Measurements from ENCODE around the gene DIAPH3. TPM values are rescaled to one million over a fixed set of nuclear protein-coding genes. Genes with fewer than 3 reads are reported as not detected.
A peak's percentile ranks its signal among the peaks of the same experiment; 100 is the strongest.

The DIAPH3 gene
- total and polyA plus RNA-seq, 2 of the 8 experiments (the other 6 are each of a cell fraction or from before 2014, with no cell fraction given) = 8.0 to 30.8 TPM

DNA sequence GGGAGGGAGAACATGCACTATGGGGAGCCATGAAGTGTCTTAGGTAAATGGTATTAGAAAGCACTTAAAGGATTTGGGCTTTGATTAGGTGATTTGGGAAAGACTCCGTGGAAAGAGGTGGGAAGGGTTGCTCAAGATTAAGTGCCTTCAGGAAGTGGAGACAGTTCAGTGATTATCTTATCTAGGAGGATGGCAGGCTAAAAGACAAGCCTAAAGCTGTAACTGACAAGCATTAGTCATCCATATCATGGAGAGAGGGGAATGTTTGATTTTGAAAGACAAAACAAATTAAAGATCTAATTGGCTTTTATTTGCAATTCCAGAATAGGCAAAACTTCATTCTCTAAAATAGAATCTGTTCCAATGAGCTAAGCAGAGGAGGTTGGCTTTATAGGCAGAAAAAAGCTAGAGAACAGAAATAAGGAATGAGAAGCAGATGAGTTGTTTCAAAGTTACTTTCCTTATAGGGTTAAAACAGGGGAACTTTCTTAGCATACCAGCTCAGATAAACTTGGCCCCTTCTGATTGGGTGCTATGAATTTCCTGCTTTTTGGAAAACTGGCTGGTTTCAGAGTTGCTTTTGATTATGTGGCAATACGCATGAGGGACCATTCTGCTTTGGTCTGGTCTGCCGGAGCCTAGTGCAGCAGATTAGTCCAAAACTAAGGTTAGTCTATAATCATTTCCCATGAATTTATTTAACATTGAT lies 1.8 kb upstream of the DIAPH3 start:
- H2BK20ac ChIP-seq (ENCODE audit: low read length) = no peak overlapping the region
- H3K27me3 ChIP-seq (replicated peaks in 1 of 4; ENCODE audit: control insufficient read depth in 3 of 4, extremely low read depth in 1 of 4, insufficient read depth in 3 of 4, low read length in 3 of 4) = no peaks in the 10 kb centered on the region
- FAIRE-seq (no peak), DNase-seq (ENCODE audit: low read depth in 1 of 2, low spot score in 2 of 2) (no peak)
- H4K8ac ChIP-seq (ENCODE audit: extremely low read depth, insufficient read depth, low read length) = no peak overlapping the region
- peaks cover 4% of the 10 kb centered on the region; the same call in 1 of the 2 replicates for H3K23me2 ChIP-seq (ENCODE audit: low read depth, low read length)
- no peak overlapping the region for H4K91ac ChIP-seq (replicated peaks; ENCODE audit: insufficient read length, low read length)
- no peak overlapping the region for H4K5ac ChIP-seq (ENCODE audit: insufficient read length, low read depth, low read length)
- peaks cover 7 to 29% of the 10 kb centered on the region in 2 experiments for H3K79me2 ChIP-seq (ENCODE audit: control insufficient read depth in 1 of 2, insufficient read depth in 2 of 2, low read length in 2 of 2)
- H2BK120ac ChIP-seq (replicated peaks; ENCODE audit: low read depth, low read length) = no peak overlapping the region
- H3K4me3 ChIP-seq (ENCODE audit: extremely low read depth in 1 of 4, insufficient read depth in 2 of 4, low read depth in 3 of 4, low read length in 4 of 4) = peak overlapping the region in 1 of 4 experiments; percentile 82; a peak in 2 of 8 replicates
- H3K4me1 ChIP-seq (replicated peaks in 1 of 4; ENCODE audit: control insufficient read depth in 3 of 4, insufficient read depth in 4 of 4, low read length in 3 of 4) = peaks cover 0 to 5% (median 4%) of the 10 kb centered on the region in 4 experiments; a peak in 3 of 7 replicates
- CTCF ChIA-PET (ENCODE audit: partially characterized antibody) = interaction anchor here (0.7 to 2.9 kb wide), 5 partner anchors 10 to 38 kb away, joined by 3 to 7 read pairs (median 4); no protein-coding TSS in a partner anchor
- 0 out of 2 replicates have a peak overlapping the region, but pooled peaks have one; percentile 26 for H2BK5ac ChIP-seq (ENCODE audit: low read depth, low read length)
- H3K23ac ChIP-seq (ENCODE audit: insufficient read length) = no peak overlapping the region
- no peak overlapping the region for H3K18ac ChIP-seq (ENCODE audit: extremely low read depth, low read length)
- no peak overlapping the region for H3K56ac ChIP-seq (replicated peaks; ENCODE audit: insufficient read length, low read depth, low read length)
- H2AK5ac ChIP-seq (ENCODE audit: low read depth, low read length) = peak overlapping the region; percentile 69; the same call in 1 of the 2 replicates
- no peak overlapping the region for H3K9ac ChIP-seq (replicated peaks in 1 of 4; ENCODE audit: extremely low read depth in 1 of 4, low read depth in 3 of 4, low read length in 3 of 4)
- peak overlapping the region; percentile 2; the same call in 1 of the 2 replicates for H3K27ac ChIP-seq (ENCODE audit: low read depth, low read length)
- H3K4me2 ChIP-seq (ENCODE audit: insufficient read depth in 1 of 2, low read depth in 2 of 2, low read length in 2 of 2) = peak overlapping the region; percentile 67 to 71
- H2BK15ac ChIP-seq (ENCODE audit: low read length) = no peak overlapping the region
- TF ChIP-seq POLR2A (IDR thresholded peaks at IDR 0.05; ENCODE audit: control extremely low read depth in 1 of 2, low read depth in 2 of 2, low read length in 2 of 2) (0 out of 3 replicates have a peak, but pooled peaks of 1 of the 2 experiments have one; percentile 24), NANOG (IDR thresholded peaks at IDR 0.05; ENCODE audit: insufficient read depth, low read depth, low read length, poor library complexity, severe bottlenecking) (no peak)
- H3K79me1 ChIP-seq (ENCODE audit: low read depth, low read length) = peaks cover 7% of the 10 kb centered on the region
- H3K9me3 ChIP-seq (ENCODE audit: insufficient read depth in 2 of 2, low read depth in 1 of 2, low read length in 1 of 2) = no peaks in the 10 kb centered on the region
- H2BK12ac ChIP-seq (ENCODE audit: low read depth, low read length) = no peak overlapping the region; the same call in 1 of the 2 replicates
- H3K4ac ChIP-seq (replicated peaks; ENCODE audit: insufficient read length, low read depth, low read length) = no peak overlapping the region
- no peak overlapping the region for H3K14ac ChIP-seq (ENCODE audit: insufficient read length)
- peaks cover 0 to 4% of the 10 kb centered on the region in 2 experiments for H4K20me1 ChIP-seq (replicated peaks in 1 of 2; ENCODE audit: control insufficient read depth in 1 of 2, insufficient read depth in 2 of 2, low read length in 2 of 2)
- POLR2A ChIA-PET (ENCODE audit: partially characterized antibody) = interaction anchor here (1.3 to 2.6 kb wide), 4 partner anchors 8 to 96 kb away, joined by 4 to 12 read pairs (median 7); no protein-coding TSS in a partner anchor
- 68% methylated on average over 3 of the region's 3 CpGs; no CpG with 5 or more reads in 1 of the 2 experiments for WGBS, 2 experiments (ENCODE audit: extremely low coverage in 1 of 2, insufficient coverage in 1 of 2, insufficient read length in 1 of 2, insufficient replicate concordance in 2 of 2, low coverage in 1 of 2, low lambda C conversion rate in 2 of 2, missing lambda C conversion rate in 1 of 2)
- no peak overlapping the region for H2AFZ ChIP-seq (ENCODE audit: low read length)
- H3K36me3 ChIP-seq (ENCODE audit: control insufficient read depth in 2 of 4, insufficient read depth in 4 of 4, low read length in 3 of 4) = peaks cover 0 to 7% (median 2%) of the 10 kb centered on the region in 4 experiments; a peak in 3 of 8 replicates

All from H1 (cell line).